DOHH2 (cell line): ENCODE measurements around the gene CYSRT1.

Experiments used
- H3F3A ChIP-seq: fragments of 200-600 bp; sonication (generic), shearing (Covaris generic); 2 replicates; pipeline ENCODE4 v1.6.0; 2016; ENCODE audit warnings: antibody characterized with exemption, mild to moderate bottlenecking; ENCODE audit not compliant: control insufficient read depth, insufficient read depth
- H3K27ac ChIP-seq: fragments of 200-600 bp; sonication (generic); 2 replicates; pipeline ENCODE4 v1.5.1; 2014; ENCODE audit warnings: low read depth, mild to moderate bottlenecking, low read length, moderate library complexity
- H3K27me3 ChIP-seq: fragments of 200-600 bp; sonication (generic); 2 replicates; pipeline ENCODE4 v1.6.1; 2014; ENCODE audit warnings: mild to moderate bottlenecking, low read length, mixed read lengths; ENCODE audit not compliant: control insufficient read depth
- H3K36me3 ChIP-seq: fragments of 200-600 bp; sonication (generic); 2 replicates; pipeline ENCODE4 v1.6.1; 2014; ENCODE audit warnings: mild to moderate bottlenecking, low read length, moderate library complexity, mixed read lengths; ENCODE audit not compliant: control insufficient read depth
- H3K4me1 ChIP-seq: fragments of 200-600 bp; sonication (generic); 2 replicates; pipeline ENCODE4 v1.6.1; 2014; ENCODE audit warnings: mild to moderate bottlenecking, low read length, mixed read lengths; ENCODE audit not compliant: control insufficient read depth
- H3K4me2 ChIP-seq: fragments of 200-600 bp; sonication (generic); 2 replicates; pipeline ENCODE4 v1.6.0; 2014; ENCODE audit warnings: mild to moderate bottlenecking, low read length, moderate library complexity
- H3K4me3 ChIP-seq: fragments of 200-600 bp; sonication (generic); 2 replicates; pipeline ENCODE4 v1.5.1; 2014; ENCODE audit warnings: mild to moderate bottlenecking, low read length, mixed read lengths
- H3K79me2 ChIP-seq: fragments of 200-600 bp; sonication (generic); 2 replicates; pipeline ENCODE4 v1.6.1; 2014; ENCODE audit warnings: mild to moderate bottlenecking, low read length, mixed read lengths; ENCODE audit not compliant: control insufficient read depth
- H3K9me2 ChIP-seq: fragments of 200-600 bp; sonication (generic); replicated peaks from 2 replicates; pipeline ENCODE4 v1.6.1; 2014; ENCODE audit warnings: mild to moderate bottlenecking, low read length, mixed read lengths; ENCODE audit not compliant: control insufficient read depth
- H3K9me3 ChIP-seq: fragments of 200-600 bp; sonication (generic); 2 replicates; pipeline ENCODE4 v1.6.1; 2014; ENCODE audit warnings: antibody characterized with exemption, low read length, mixed read lengths; ENCODE audit not compliant: control insufficient read depth, insufficient read depth
- H4K20me1 ChIP-seq: fragments of 200-600 bp; sonication (generic); 2 replicates; pipeline ENCODE4 v1.6.0; 2014; ENCODE audit warnings: low read depth, mild to moderate bottlenecking, antibody characterized with exemption, low read length, moderate library complexity; ENCODE audit not compliant: control insufficient read depth, insufficient read depth
- CTCF ChIP-seq: fragments of 200-600 bp; sonication (generic); IDR thresholded peaks from one replicate; pipeline ENCODE4 v1.5.1; 2014; ENCODE audit warnings: antibody characterized with exemption, mild to moderate bottlenecking, low read depth, low read length; ENCODE audit not compliant: poor library complexity, severe bottlenecking
- EZH2phosphoT487 ChIP-seq: fragments of 200-600 bp; sonication (generic); IDR thresholded peaks from 2 replicates; pipeline ENCODE4 v1.6.1; 2017; ENCODE audit warnings: borderline replicate concordance, mild to moderate bottlenecking, antibody characterized with exemption, low read length, moderate library complexity, mixed read lengths

Gene CYSRT1

GRCh38 chr9:137244486-137245449 is 19.8 kb downstream of the CYSRT1 start:
- TF ChIP-seq CTCF (no peak), EZH2phosphoT487 (no peak)
- H3K27ac ChIP-seq, result no peak overlapping the region

GRCh38 chr9:137245450-137246421 is 20.8 kb downstream of the CYSRT1 start:
- Histone ChIP-seq H3K9me2 (no peaks in the 10 kb centered on the region), H3F3A (peaks cover 12% of the 10 kb centered on the region), H3K4me1 (peaks cover 36% of the 10 kb centered on the region), H3K4me3 (no peak overlapping the region), H3K79me2 (peaks cover 19% of the 10 kb centered on the region), H3K36me3 (peaks cover 26% of the 10 kb centered on the region), H3K27me3 (no peaks in the 10 kb centered on the region), H3K9me3 (no peaks in the 10 kb centered on the region), H3K27ac (no peak overlapping the region), H4K20me1 (peaks cover 21% of the 10 kb centered on the region), H3K4me2 (no peak overlapping the region)
- TF ChIP-seq EZH2phosphoT487, result no peak
- TF ChIP-seq CTCF, result no peak

More at GRCh38 chr9:137244486-137245449, 19.8 kb downstream of the CYSRT1 start:
- no peak overlapping the region for H3K4me2 ChIP-seq
- no peaks in the 10 kb centered on the region for H3K9me2 ChIP-seq
- H3K9me3 ChIP-seq, result no peaks in the 10 kb centered on the region
- H3K27me3 ChIP-seq, result no peaks in the 10 kb centered on the region
- no peak overlapping the region for H3K4me3 ChIP-seq
- H3F3A ChIP-seq, result peaks cover 12% of the 10 kb centered on the region
- peaks cover 26% of the 10 kb centered on the region for H3K36me3 ChIP-seq
- H4K20me1 ChIP-seq, result peaks cover 21% of the 10 kb centered on the region
- H3K79me2 ChIP-seq, result peaks cover 23% of the 10 kb centered on the region
- peaks cover 36% of the 10 kb centered on the region for H3K4me1 ChIP-seq

GRCh38 chr9:137247135-137247915 is 22.4 kb downstream of the CYSRT1 start:
- H3K27me3 ChIP-seq, result no peaks in the 10 kb centered on the region
- H3K4me3 ChIP-seq, result no peak overlapping the region
- no peak for TF ChIP-seq CTCF
- TF ChIP-seq EZH2phosphoT487, result no peak
- H3F3A ChIP-seq, result peaks cover 6% of the 10 kb centered on the region; the same call in 1 of the 2 replicates
- no peaks in the 10 kb centered on the region for H3K9me2 ChIP-seq
- no peak overlapping the region for H3K27ac ChIP-seq
- H3K9me3 ChIP-seq, result no peaks in the 10 kb centered on the region
- H3K36me3 ChIP-seq, result peaks cover 18% of the 10 kb centered on the region
- peaks cover 8% of the 10 kb centered on the region for H3K79me2 ChIP-seq
- peaks cover 14% of the 10 kb centered on the region for H4K20me1 ChIP-seq
- peaks cover 37% of the 10 kb centered on the region for H3K4me1 ChIP-seq
- H3K4me2 ChIP-seq, result no peak overlapping the region
